ENCODE results near the gene HS6ST3.
A peak's percentile ranks its signal among the peaks of the same experiment; 100 is the strongest.
"Not testable (repeated sequence)": the region's sequence is repeated elsewhere in the genome, so short reads cannot be mapped to it uniquely, and the experiment has no call there.

The HS6ST3 gene

GRCh38 chr13:96089749-96090239, at the start of gene HS6ST3:
Gene HS6ST3, plus strand, starts transcription at chr13:96090107.
- peak; percentile 34 to 66 for DNase-seq

GRCh38 chr13:96041326-96042110, 48.4 kb upstream of the HS6ST3 start:
- DNase-seq = no peak

GRCh38 chr13:96044238-96044637, 45.7 kb upstream of the HS6ST3 start:
- DNase-seq = no peak

DNA sequence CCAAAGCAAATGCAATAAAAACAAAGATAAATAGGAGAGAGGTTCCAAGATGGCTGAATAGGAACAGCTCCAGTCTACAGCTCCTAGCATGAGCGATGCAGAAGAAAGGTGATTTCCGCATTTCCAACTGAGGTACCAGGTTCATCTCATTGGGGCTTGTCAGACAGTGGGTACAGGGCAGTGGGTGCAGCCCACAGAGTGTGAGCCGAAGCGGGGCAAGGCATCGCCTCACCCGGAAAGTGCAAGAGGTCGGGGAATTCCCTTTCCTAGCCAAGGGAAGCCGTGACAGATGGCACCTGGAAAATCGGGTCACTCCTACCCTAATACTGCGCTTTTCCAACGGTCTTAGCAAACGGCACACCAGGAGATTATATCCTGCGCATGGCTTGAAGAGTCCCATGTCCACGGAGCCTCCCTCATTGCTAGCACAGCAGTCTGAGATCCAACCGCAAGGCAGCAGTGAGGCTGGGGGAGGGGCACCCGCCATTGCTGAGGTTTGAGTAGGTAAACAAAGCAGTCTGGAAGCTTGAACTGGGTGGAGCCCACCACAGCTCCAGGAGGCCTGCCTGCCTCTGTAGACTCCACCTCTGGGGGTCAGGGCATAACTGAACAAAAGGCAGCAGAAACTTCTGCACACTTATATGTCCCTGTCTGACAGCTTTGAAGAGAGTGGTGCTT, 43.3 kb upstream of the HS6ST3 start:
- DNase-seq = not testable (repeated sequence)

DNA sequence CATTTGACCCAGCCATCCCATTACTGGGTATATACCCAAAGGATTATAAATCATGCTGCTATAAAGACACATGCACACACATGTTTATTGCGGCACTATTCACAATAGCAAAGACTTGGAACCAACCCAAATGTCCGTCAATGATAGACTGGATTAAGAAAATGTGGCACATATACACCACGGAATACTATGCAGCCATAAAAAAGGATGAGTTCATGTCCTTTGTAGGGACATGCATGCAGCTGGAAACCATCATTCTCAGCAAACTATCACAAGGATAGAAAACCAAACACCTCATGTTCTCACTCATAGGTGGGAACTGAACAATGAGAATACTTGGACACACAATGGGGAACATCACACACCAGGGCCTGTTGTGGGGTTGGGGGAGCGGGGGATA, 39.0 kb upstream of the HS6ST3 start:
- not testable (repeated sequence) for DNase-seq

- not testable (repeated sequence) for DNase-seq
Measured at GRCh38 chr13:96051491-96051890, 38.4 kb upstream of the HS6ST3 start.

GRCh38 chr13:96051946-96052345, 38.0 kb upstream of the HS6ST3 start:
- not testable (repeated sequence) for DNase-seq

DNA sequence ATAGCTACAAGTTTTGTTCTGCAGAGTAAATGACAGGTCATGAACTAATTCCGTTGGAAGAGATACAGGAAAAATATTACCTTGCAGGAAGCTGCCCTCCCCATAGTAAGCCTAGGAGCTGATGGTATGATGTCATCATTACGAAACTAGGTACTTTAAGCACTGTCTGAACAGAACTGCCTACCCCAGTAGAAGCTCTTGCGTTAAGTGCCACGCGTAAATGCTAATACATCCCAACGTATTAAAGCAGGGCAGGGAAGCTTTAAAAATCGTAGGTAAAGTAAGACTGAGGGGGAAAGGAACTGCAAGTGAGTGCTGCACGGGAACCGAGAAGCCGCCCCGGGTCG, 37.3 kb upstream of the HS6ST3 start:
- DNase-seq = peak in 1 of 2 experiments; percentile 24

DNA sequence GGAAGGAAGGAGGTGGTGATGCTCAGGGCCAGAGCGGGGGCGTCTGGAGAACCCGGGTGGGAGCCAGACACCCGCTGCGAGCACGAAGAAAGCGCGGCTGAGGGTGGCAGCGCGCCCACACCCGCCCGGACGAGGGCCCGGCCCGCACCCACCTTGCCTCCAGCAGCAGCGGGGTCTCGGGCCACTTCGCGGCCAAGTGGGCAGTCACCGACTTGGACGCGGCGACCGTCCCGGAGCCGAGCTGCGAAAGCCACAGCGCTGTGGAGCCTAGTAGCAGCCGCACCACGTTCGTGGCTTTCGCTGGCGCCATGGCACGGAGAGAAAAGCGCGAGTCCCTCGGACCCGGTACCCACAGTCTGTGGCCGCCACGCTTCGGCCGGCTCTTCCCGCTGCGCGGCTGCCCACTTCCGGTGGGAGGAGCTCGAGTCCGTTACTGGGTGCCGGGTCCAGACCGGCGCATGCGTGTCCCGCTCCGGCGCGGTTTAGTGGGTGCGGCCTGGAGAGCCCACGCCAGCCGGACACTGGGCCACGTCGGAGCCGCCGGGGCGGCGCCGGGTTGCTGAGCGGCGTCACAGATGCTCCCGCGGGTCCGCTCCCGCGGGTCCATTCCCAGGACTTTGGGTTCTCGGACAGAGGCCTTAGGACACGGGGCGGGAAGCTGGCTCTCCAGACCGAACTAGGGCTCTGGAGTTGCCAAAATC, 36.8 kb upstream of the HS6ST3 start, which contains the start of gene UGGT2:
Gene UGGT2, minus strand, starts transcription at position 399 of the 701 bp plus-strand sequence. Its CDS starts 89 bp downstream, at position 310.
- DNase-seq = peak; percentile 73 to 87

- no peak for DNase-seq
Measured at GRCh38 chr13:96065849-96066248, 24.1 kb upstream of the HS6ST3 start.

DNA sequence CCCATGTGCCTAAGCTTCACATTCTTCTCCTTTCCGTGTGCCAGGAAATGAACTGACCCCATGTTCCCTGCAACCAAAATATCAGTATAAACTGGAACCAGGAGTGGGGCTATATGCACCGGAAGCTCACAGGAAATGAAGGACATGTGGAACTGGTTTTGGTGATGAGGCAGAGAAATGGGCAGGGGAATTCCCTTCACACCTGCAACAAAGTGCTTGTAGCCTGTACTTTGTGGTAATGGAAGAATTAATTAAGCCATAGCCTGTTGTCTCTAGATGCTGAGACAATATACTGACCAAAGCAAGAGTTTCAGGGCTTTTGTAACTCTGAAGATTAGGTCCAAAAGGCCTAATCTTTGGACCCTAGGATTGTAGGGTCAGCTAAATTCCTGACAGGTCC, 21.2 kb upstream of the HS6ST3 start:
- no peak for DNase-seq

DNA sequence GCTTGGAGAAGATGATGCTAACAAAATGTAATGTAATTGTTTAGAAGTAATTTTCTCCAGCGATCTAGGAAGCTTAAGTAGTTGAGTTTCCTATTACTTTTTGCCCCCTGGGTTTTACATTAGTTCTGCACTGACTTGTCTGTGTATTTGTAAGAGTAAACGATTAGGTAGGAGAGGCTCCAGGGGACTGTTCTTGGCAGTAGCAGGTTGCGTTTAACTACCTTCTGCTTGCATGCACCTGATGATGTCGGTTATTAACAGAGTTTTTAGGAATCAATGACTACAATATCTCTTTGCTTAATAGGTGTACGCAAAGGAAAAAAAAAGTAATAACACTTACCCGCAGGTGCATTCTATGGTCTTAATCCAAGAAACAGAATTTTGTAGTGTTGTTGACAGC, 18.4 kb upstream of the HS6ST3 start:
- DNase-seq = no peak

DNA sequence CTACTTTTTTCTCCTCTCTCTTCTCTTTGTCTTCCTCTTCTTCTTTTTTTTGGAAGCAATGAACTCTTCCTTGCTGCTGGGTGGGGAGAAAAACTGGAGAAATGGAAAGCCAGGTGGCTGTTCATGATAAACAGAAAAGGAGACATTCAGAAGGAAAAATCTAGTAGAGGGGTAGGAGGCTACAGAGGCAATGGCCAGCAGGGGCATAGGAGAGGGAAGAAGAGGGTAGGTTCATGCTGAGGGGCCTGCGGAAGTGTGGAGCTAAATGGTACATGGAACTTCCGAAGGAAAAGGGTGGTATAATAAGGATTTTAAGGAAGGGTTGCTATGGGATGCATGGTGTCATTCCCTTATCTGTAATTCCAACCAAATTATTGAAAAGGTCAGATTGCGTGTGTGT, 17.5 kb upstream of the HS6ST3 start:
- no peak for DNase-seq

DNA sequence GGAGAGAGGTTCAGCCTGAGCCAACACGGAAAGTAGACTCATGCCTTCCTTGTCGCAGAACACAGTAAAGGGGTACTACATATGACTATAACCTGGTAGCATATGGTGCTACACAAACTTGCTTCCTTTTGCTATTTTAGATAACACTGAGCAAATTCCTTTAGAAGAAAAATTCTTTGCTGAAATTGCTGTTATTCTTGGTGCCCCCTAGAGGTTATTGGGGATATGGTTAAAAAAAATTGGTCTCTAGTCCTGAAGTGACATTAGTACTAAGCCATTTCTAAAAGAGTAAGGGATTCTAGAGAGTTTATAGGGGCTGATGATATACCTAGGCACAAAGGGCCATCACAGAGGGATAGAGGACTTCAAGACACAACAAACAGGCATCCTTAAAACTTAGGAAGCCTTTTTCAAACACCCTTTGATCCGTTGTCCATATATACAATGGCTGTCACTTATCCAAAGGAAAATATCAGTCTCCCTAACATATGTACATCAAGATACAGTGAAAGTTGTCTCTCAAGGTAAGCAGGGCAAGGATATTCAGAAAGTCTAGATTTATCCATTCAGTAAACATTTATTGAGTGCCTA, 13.9 kb upstream of the HS6ST3 start:
- no peak for DNase-seq

DNA sequence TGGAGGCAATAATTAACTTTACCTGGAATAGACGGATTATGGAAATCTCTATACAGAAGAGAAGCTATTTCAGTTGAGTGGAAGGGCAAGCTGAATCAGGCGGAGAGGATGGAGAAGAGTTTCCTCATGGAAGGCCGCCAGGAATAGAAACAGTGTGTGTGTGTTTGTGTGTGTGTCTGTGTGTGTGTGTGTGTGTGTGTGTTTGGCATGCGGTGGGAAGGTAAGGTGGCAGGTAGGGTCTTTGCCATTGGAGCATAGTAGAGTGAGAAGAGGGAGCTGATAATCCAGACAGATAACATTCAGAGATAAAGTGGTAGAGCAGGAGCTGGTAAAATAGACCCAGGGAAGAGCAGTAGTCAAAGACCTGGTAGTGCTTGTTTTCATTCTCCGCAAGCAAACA, 9.2 kb upstream of the HS6ST3 start:
- DNase-seq = no peak

- DNase-seq = no peak
Measured at GRCh38 chr13:96081888-96082287, 8.0 kb upstream of the HS6ST3 start.

DNA sequence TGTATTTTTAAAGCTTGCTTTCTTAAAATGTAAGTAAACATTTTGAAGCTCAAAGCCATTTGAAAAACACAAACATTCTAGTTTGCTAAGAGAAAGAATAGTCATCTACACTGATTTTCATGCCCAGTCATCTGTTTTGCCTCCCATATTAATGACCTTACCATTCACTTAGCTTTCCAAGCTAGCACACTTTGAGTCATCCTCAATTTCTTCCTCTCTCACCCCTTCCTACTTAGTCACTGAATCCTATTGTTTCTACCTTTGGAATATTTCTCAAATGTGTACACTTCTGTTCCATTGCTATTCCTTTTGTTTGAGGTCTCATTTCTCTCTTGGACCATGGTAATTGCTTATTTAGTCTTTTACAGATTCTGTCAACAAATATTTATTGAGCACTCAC, 7.3 kb upstream of the HS6ST3 start:
- DNase-seq = no peak

DNA sequence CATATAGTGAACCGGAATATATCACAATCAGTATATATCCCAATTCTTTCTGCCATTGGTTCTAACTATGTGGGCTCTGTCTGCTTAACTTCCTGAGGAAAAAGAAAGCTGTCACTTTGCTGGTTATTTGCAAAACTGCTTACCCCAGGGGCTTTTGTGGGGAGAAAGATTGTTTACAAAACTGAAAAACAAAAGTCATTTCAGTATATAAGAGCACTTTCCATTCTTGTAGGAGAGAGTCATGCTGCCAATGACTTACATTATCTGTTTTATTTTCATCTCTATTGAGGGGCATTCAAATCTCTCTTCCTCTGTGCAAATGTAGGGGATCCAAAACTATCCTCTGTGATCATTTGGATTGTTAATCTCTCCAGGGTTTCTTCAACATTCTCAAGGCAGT, 3.2 kb upstream of the HS6ST3 start:
- no peak for DNase-seq

DNA sequence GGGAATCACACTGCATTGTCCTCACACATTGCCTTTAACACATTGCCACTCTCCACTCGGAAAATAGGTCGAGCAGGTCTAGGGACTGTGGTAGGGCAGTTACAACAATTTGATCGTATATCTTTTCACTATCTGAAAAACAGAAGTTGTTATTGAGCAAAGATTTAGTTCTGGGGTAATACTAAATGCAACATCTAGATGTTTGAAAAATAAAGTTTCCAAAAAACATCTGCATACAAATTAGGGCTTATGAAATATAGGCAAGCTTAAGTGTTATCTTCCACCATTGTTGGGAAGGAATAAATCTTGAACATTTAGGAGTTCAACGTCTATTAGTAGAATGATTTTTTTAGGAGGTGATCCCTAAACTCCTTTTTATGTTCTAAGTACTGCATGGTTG, 768 bp upstream of the HS6ST3 start:
- DNase-seq = no peak

GRCh38 chr13:96090240-96091101, 564 bp downstream of the HS6ST3 start:
- DNase-seq = peak in 1 of 2 experiments; percentile 28

DNA sequence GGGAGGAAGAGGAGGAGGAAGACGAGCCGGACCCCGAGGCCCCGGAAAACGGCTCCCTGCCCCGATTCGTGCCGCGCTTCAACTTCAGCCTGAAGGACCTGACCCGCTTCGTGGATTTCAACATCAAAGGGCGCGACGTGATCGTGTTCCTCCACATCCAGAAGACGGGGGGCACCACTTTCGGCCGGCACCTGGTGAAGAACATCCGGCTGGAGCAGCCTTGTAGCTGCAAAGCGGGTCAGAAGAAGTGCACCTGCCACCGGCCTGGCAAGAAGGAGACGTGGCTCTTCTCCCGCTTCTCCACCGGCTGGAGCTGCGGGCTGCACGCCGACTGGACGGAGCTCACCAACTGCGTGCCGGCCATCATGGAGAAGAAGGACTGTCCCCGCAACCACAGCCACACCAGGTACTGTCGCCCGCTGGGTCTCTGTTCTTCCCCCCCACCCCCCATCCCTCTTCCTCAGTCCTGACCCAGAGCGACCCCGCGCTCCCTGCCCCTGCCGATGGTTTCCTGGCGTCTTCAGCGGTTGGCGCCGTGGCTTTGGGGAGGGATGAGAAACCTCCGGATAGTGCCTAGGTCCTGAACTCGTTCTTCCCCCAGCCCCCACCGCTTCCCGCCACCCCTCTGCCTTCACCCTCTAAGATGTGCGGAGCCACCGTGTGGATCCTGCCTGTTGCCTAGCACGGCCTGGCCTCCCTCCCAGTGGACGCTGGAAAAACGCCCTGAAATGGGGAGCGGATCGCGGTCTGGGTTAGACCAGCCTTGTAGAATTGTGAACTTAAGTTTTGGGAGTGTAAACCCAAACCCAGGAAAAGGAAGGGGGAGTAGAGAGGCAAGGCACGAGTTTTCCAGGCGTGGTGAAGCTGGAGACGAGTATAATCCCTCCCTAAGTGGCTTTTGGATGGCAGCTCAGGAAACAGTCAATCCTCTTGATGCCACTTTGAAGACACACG, 1.5 kb downstream of the HS6ST3 start:
- peak; percentile 56 to 71 for DNase-seq
